Measurements from ENCODE around the gene CHIC2. TPM values are rescaled to one million over a fixed set of nuclear protein-coding genes. Genes with fewer than 3 reads are reported as not detected.

The CHIC2 gene
- total RNA-seq, 1 donor from 2014 or later, result 12.8 TPM

GRCh38 chr4:54061067-54061466 is 3.3 kb downstream of the CHIC2 start:
- Mint-ChIP-seq H3K9me3 (no peaks in the 10 kb centered on the region), H3K4me1 (peaks cover 45% of the 10 kb centered on the region), H3K36me3 (no peaks in the 10 kb centered on the region), H3K4me3 (no peak overlapping the region), H3K27ac (no peak overlapping the region), H3K27me3 (ENCODE audit: insufficient read depth, low read depth) (no peaks in the 10 kb centered on the region)
- no peak overlapping the region for H3K4me3 ChIP-seq
- no peak overlapping the region for H3K9ac ChIP-seq
- peaks cover 62% of the 10 kb centered on the region for H3K79me2 ChIP-seq (ENCODE audit: low read depth)
- H3K4me1 ChIP-seq, result peaks cover 14% of the 10 kb centered on the region
- no peak for DNase-seq (ENCODE audit: low spot score)
- peaks cover 10% of the 10 kb centered on the region for H3K27me3 ChIP-seq
- no peaks in the 10 kb centered on the region for H3K36me3 ChIP-seq
- peaks cover 3% of the 10 kb centered on the region for H3F3A ChIP-seq (ENCODE audit: low read depth)
- no peak overlapping the region for H3K27ac ChIP-seq
- no peak overlapping the region for H2AFZ ChIP-seq (replicated peaks)
- no peak overlapping the region for H3K4me2 ChIP-seq
- TF ChIP-seq CTCF (IDR thresholded peaks at IDR 0.05), result no peak
- no peak for TF ChIP-seq EZH2phosphoT487 (IDR thresholded peaks at IDR 0.05)
- no peak for TF ChIP-seq EZH2 (IDR thresholded peaks at IDR 0.05)
- H3K9me3 ChIP-seq (ENCODE audit: low read depth), result no peaks in the 10 kb centered on the region
- H4K20me1 ChIP-seq (ENCODE audit: low read depth), result peaks cover 63% of the 10 kb centered on the region

- no peak for DNase-seq (ENCODE audit: low spot score)
- Histone ChIP-seq H3K4me3 (no peak overlapping the region), H3K36me3 (no peaks in the 10 kb centered on the region), H3K79me2 (ENCODE audit: low read depth) (peaks cover 71% of the 10 kb centered on the region), H3F3A (ENCODE audit: low read depth) (peaks cover 3% of the 10 kb centered on the region), H3K4me2 (no peak overlapping the region), H3K9ac (no peak overlapping the region), H3K9me3 (ENCODE audit: low read depth) (no peaks in the 10 kb centered on the region), H4K20me1 (ENCODE audit: low read depth) (peaks cover 63% of the 10 kb centered on the region), H3K27ac (no peak overlapping the region), H2AFZ (replicated peaks) (no peak overlapping the region), H3K4me1 (peaks cover 12% of the 10 kb centered on the region), H3K27me3 (peaks cover 3% of the 10 kb centered on the region)
- Mint-ChIP-seq H3K9me3 (no peaks in the 10 kb centered on the region), H3K4me3 (no peak overlapping the region), H3K36me3 (no peaks in the 10 kb centered on the region), H3K27me3 (ENCODE audit: insufficient read depth, low read depth) (no peaks in the 10 kb centered on the region), H3K4me1 (peaks cover 39% of the 10 kb centered on the region), H3K27ac (no peak overlapping the region)
- TF ChIP-seq EZH2phosphoT487 (IDR thresholded peaks at IDR 0.05) (no peak), CTCF (IDR thresholded peaks at IDR 0.05) (no peak), EZH2 (IDR thresholded peaks at IDR 0.05) (no peak)
These were observed 4.3 kb downstream of the CHIC2 start for GRCh38 chr4:54060116-54060515.

- Histone ChIP-seq H2AFZ (replicated peaks) (no peak overlapping the region), H3K27ac (no peak overlapping the region), H3K4me3 (no peak overlapping the region), H3K4me2 (no peak overlapping the region), H3K9ac (no peak overlapping the region), H3K4me1 (peaks cover 9% of the 10 kb centered on the region), H3K79me2 (ENCODE audit: low read depth) (peaks cover 72% of the 10 kb centered on the region), H3F3A (ENCODE audit: low read depth) (no peaks in the 10 kb centered on the region), H3K9me3 (ENCODE audit: low read depth) (no peaks in the 10 kb centered on the region), H4K20me1 (ENCODE audit: low read depth) (peaks cover 58% of the 10 kb centered on the region), H3K36me3 (no peaks in the 10 kb centered on the region), H3K27me3 (no peaks in the 10 kb centered on the region)
- H3K27ac Mint-ChIP-seq, result no peak overlapping the region
- no peak for TF ChIP-seq EZH2 (IDR thresholded peaks at IDR 0.05)
- no peak for TF ChIP-seq CTCF (IDR thresholded peaks at IDR 0.05)
- TF ChIP-seq EZH2phosphoT487 (IDR thresholded peaks at IDR 0.05), result no peak
- no peak overlapping the region for H3K4me3 Mint-ChIP-seq
- no peaks in the 10 kb centered on the region for H3K36me3 Mint-ChIP-seq
- no peak for DNase-seq (ENCODE audit: low spot score)
- H3K9me3 Mint-ChIP-seq, result no peaks in the 10 kb centered on the region
- peaks cover 33% of the 10 kb centered on the region for H3K4me1 Mint-ChIP-seq
- H3K27me3 Mint-ChIP-seq (ENCODE audit: insufficient read depth, low read depth), result no peaks in the 10 kb centered on the region
These were observed 6.2 kb downstream of the CHIC2 start for GRCh38 chr4:54058171-54058570.
